GM12892 (cell line): ENCODE data around the gene TMEM63A.
A peak's percentile ranks its signal among the peaks of the same experiment; 100 is the strongest.
"Not testable (repeated sequence)": the region's sequence is repeated elsewhere in the genome, so short reads cannot be mapped to it uniquely, and the experiment has no call there.

Experiments
- DNase-seq: peaks from one replicate; pipeline ENCODE4 v3.0.0; 2011; ENCODE audit not compliant: insufficient read length
- FAIRE-seq: peaks from 2 replicates; lab custom pipeline; 2011; peaks lifted over from hg19 to GRCh38; lab: Jason Lieb, UNC
- POLR2A ChIP-seq: IDR thresholded peaks from 2 replicates; pipeline ENCODE4 v1.6.1; 2011; ENCODE audit warnings: low read depth, low read length, control low read depth
- POLR2AphosphoS5 ChIP-seq: IDR thresholded peaks from 2 replicates; pipeline ENCODE4 v1.6.1; 2011; ENCODE audit warnings: low read depth, low read length, control low read depth
- TAF1 ChIP-seq: IDR thresholded peaks from 2 replicates; pipeline ENCODE4 v1.6.1; 2011; ENCODE audit warnings: low read depth, mild to moderate bottlenecking, control low read depth, low read length, borderline replicate concordance

TMEM63A gene

DNA sequence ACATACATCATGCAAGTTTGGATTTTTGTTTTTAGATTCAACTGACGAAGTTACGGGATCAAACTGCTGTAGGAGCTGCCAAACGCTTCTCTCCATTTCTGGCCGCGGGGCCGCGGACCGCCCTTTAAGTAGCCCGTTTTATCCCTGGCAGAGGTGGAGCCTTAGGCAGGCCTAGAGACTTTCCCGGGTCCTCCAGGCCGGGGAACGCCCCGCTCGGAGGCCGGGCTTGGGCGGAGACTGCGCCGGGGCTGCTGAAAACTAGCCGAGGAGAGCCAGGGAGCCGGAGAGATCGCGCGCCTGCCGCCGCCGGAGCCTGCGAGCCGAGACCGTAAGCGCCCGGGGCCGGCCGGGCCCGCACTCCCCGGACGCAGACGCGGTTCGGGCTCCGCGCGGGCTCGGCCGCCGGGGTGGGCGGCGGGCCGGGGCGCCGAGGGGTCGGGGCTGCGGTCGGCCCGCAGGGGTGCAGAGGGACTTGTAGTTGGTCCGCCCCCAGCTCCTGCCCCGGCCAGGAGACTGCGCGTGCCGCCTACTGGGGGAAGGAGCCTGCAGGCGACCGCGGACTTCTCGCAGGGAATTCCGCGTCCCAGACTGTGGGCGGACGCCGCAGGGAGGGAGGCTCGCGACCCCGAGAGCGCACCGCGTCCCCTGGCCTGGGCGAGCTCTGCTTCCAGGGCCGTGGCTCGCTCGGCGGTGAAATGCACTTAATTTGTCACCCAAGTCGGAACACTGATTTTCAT, 72.2 kb downstream of the TMEM63A start, which contains the start of gene EPHX1:
EPHX1 (plus strand) TSS at position 283 of the 737 bp plus-strand sequence. CDS start 18,606 bp downstream, outside the sequence.
- DNase-seq, result peak; percentile 83
- no peak for FAIRE-seq

DNA sequence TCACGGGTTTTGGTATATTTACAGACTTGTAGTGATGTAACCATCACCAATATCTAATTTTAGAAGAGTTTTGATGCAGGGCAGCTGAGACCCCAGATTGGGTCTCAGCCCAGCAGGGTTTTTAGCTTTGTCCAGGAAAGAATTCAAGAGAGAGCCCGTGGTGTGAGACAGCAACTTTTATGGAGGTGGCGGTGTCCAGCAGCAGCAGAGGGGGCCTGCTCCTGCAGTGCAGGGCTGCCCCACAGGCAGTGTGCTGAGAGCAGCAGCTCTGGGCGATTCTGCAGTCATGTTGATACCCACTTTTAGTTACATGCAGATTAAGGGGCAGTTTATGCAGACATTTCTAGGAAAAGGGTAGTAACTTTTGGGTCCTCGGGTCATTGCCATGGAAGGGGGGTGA, 74.0 kb downstream of the TMEM63A start:
- no peak for TF ChIP-seq POLR2AphosphoS5
- no peak for TF ChIP-seq POLR2A
- TF ChIP-seq TAF1, result no peak
- no peak for DNase-seq

More for the DNA sequence above, 72.2 kb downstream of the TMEM63A start, which contains the start of gene EPHX1:
- no peak for TF ChIP-seq POLR2AphosphoS5
- no peak for TF ChIP-seq TAF1
- TF ChIP-seq POLR2A, result peak; percentile 43; the same call in 1 of the 2 replicates

DNA sequence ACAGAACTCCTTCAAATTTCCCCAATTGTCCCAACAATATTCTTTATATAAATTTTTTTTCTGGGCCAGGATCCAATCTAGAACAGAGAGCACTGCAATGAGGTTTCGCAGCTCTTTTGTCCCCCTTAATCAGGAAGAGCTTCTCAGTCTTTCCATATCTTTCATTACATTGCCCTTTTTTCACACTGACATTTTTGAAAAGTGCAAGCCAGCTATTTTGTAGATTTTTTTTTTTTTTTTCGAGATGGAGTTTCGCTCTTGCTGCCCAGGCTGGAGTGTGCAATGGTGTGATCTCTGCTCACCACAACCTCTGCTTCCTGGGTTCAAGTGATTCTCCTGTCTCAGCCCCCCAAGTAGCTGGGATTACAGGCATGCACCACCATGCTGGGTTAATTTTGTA, 75.4 kb downstream of the TMEM63A start:
- not testable (repeated sequence) for FAIRE-seq, DNase-seq

More for the DNA sequence above, 74.0 kb downstream of the TMEM63A start:
- no peak for FAIRE-seq

DNA sequence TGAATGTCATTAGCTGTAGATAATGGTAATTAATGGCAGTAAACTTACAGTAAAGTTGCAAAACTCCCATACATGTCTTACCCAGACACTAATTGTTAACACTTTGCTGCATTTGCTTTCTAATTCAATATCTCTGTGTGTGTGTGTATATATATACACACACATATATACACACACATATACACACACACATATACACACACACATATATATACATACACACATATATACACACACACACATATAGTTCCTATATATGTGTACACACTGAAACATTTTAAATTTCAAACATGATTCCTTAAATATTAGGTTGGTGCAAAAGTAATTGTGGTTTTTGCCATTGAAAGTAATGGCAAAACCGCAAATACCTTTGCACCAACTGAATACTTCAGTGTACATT, 75.9 kb downstream of the TMEM63A start:
- FAIRE-seq, result no peak
- no peak for TF ChIP-seq POLR2A
- no peak for TF ChIP-seq POLR2AphosphoS5
- no peak for TF ChIP-seq TAF1
- DNase-seq, result no peak

DNA sequence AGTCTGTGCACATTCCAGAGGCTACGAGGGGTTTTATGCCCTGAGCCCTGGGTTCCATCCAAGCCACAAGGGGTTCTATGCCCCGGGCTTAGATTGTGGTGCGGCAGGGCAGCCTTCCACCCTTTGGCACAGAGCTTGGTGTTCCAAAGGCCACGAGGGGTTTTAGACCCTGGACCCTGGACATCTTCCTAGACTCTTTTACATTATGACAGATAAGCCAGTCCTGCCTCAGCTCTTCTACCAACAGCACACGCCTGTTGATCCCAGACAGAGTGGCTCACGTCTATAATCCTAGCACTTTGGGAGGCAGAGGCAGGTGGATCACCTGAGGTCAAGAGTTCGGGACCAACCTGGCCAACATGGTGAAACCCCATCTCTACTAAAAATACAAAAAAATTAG, 81.0 kb downstream of the TMEM63A start:
- not testable (repeated sequence) for DNase-seq, FAIRE-seq

DNA sequence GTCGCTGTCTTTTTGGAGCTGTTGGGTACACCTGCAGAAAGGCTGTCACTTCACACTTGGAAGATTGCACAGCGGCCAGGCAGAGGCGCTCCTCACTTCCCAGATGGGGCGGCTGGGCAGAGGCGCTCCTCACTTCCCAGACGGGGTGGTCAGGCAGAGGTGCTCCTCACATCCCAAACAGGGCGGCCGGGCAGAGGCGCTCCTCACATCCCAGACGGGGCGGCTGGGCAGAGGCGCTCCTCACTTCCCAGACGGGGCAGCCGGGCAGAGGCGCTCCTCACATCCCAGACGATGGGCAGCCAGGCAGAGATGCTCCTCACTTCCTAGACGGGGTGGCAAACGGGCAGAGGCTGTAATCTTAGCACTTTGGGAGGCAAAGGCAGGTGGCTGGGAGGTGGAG, 86.1 kb downstream of the TMEM63A start:
- DNase-seq, FAIRE-seq: not testable (repeated sequence)
